ENCODE data around the gene PPP2CA.
"Not testable (repeated sequence)": the region's sequence is repeated elsewhere in the genome, so short reads cannot be mapped to it uniquely, and the experiment has no call there.

The PPP2CA gene

DNA sequence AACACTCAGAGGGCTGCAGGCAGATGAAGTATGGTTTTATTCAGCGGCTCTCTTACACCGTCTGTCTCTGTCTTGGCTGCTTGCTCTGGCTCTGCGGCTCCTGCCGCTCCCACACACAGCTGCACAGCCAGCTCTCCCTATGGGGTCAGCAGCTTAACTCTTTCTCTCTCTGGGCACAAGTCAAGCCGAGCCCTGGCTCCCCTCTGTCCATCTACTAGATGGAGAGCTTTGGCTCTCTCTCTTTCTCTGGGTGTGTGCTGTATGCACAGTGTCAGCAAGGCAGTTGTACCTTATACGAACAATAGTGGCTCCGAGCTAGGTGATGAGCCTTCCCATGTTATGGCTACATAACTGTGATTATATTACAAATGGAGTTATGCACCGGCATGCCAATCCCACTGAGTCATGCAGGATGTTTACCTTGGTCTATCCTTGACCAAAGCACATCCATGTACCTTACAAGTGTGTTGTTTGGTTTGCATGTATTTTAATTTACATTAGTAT is 19.3 kb upstream of the PPP2CA start:
- no peak for DNase-seq (ENCODE audit: low read depth)

DNA sequence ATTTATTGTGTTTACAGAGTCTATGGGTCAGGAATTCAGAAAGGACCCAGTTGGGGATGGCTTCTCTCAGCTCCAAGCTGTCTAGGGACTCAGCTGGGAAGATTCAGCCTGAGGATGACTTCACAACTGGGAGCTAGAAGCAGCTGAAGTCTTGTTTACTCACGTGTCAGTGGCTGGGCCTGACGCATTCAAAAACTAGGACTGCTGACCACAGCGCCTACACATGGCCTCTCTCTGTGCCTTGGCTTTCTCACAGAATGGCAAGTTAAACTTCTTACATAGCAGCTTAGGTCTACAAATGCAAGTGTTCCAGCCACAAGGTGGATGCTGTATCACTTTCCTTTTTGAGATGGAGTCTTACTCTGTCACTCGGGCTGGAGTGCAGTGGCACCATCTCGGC is 16.3 kb upstream of the PPP2CA start:
- DNase-seq (ENCODE audit: low read depth): no peak

DNA sequence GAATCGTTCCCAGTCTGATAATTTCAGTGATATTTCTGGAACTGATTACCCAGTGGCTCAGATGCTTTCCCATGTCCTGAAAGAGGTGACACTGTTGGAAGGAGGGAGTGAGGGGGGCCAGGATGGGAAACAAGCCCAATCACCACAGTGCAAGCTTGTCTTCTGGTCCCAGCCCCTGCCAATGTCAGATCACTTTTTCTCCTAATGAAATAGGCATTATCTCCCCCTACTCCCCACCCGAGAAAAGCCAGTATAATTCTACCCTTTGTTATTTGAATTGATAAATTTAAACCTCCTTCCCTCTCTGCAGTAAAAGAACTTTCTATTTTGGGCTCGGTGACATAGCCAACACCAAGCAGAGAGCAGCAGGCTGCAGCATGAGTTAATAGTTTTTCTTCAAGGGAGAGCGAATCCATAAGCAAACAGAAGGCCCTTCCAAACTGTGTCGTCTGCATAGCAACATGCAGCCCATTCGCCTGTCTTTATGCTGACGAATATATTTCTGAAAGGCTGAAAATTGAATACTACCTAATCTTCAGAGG is 14.6 kb upstream of the PPP2CA start:
- DNase-seq (ENCODE audit: low read depth): no peak

DNA sequence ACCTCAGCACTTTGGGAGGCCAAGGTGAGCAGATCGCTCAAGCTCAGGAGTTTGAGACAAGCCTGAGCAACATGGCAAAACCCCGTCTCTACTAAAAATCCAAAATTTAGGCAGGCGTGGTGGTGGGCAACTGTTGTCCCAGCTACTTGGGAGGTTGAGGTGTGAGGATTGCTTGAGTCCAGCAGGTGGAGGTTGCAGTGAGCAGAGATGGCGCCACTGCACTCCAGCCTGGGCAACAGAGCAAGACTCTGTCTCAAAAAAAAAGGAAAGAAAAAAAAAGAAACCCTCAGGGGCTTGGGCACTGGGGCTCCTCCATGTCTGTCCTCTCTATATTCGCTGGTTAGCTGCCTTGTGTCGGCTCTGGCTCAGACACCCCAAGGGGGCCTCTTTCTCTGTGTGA is 10.9 kb upstream of the PPP2CA start:
- DNase-seq (ENCODE audit: low read depth): no peak

DNA sequence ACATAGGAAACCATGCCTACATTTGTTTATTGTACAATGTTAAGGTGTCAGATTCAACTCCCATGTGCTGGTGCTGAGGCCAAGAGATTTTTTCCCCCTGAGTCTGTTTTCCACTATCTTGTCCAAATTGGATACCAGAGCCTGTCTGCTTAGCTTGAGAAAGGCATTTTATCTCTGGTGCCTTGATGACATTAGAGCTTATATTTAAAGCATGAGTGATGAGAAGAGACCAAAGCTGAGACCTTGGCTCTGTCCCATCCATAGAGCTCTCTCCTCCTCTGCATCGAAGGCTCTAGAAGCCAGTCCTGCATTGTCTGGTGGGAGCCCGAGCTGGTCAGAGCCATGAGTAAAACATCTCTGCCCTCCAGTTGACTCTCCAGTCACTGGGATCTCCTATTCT is 10.4 kb upstream of the PPP2CA start:
- DNase-seq (ENCODE audit: low read depth): no peak

DNA sequence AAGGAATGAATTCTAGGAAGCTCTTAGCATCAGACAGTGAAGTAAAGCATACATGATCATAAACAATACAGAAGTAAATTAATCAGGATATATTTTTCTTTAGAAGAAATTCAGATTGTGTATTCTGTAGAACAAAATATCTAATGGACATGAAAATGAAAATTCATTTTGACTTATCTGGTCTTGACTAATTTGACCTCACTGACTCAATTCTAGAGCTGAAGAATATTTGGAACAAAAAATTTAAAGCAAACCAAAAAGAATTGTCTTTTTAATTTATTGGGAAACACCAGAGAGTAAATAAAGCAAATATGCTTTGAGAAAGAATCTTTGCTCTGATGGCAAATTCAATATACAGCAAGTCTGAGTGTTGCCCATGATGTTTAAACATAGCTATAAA is 2.8 kb upstream of the PPP2CA start:
- DNase-seq (ENCODE audit: low read depth): no peak

DNA sequence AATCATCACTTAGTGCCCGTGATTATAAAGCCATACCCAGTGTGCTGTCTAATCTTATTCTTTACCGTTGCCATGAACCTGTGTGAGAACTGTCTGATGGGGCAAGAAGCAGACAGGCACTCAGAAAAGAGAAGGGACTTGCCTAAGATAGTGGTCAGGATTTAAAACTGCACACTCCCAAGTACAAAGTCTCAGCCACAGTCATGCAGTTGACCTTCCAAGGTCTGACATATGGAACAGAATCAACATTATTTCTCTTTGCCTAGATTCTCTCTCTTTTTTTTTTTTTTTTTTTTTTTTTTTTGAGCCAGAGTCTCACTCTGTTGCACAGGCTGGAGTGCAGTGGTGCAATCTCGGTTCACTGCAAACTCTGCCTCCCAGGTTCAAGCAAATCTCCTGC is 1.9 kb upstream of the PPP2CA start:
- DNase-seq (ENCODE audit: low read depth): no peak

DNA sequence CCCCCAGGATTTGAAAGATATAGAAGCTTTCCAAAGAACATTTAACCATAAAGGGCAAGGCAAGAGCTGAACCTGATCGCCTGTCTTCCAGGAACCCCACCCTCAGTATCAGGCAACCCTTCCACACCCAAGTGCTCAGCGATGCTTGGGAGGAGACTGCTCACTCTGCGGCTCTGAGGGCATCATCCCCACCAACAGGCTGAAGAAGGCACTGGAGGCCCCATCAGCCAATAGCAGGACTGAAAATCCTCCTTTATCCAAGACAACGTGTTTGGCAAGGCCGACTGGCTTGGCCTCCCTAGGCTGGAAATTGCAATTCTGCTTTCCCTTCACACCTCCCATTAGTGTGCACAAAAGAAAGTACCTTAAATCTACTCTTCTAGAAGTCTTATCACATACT is 1.4 kb upstream of the PPP2CA start:
- DNase-seq (ENCODE audit: low read depth): no peak

DNA sequence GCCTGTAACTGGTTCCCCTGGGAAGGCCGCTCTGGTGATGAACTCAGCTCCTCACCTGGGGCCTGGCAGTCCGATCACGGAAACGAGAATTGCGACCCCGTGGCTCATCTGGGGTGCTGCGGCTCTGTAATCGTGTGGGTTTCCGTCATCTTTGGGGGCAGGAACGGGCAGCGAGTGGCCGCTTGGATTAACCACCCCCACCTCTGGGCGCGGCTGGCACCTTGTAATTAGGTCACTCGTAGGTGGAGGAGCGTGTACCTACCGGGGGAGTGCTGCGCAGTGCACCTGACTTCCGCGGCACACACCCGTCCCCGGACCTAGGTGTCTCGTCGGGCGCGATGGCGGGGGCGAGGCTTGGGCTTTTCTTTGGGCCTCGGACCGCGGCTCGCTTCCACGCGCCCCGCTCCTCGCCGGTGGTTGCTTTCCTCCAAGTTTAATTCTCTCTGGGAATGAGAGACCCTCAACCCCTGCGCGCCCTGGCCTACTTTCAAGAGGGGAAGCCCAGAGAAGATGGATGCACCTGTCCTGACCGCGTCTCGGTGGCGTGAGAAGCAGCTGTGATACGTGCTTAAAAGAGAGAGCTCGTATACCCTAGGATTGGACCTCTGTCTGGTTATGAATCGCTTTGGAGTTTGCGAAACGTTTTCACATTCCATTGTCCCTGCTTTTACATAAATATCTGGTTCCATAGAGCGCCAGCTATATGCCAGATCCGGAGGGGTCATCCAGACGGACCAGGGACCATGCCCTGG is 744 bp upstream of the PPP2CA start:
- DNase-seq (ENCODE audit: low read depth): peak; percentile 68

DNA sequence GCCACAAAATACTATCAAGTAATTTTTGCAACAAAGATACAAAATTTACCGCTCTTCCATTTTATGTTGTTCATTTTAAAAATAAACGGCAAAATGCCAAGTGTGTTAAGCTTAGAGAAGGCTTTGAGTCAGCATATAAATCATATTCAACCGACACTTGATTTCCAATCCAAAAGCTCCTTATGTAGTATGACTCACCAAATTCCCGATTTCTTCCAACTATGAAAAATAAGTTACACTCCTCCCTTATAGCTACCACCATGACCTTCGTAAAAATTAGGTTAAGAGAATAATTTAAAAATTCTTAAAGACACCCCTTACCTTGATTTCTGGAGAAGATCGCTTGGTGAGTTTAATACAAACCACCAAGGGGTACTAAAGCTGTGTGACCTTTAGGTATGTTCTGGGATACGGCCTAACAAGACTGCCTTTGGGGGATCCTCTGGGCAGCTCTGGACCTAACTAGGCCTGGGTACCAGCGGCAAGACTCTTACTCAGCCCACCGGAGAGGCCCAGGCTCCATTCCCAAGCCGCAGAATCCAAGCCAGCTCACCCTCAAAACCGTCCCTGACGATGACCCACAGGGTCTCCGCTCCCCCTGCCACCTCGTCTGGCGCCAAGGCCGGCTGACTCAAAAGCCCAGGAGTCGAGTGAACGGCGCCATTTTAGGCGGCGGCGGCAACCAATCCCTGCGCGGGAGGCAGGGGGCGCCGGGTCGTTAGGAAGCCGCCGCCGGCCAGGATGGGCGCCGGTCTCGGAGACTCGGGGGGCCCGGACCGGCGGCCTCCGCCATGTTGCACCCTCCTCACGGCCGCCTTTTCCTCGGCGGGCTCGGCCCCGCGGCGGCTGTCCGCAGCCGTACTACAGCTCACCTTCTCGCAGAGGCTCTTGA is 739 bp downstream of the PPP2CA start:
- DNase-seq (ENCODE audit: low read depth): peak; percentile 45

DNA sequence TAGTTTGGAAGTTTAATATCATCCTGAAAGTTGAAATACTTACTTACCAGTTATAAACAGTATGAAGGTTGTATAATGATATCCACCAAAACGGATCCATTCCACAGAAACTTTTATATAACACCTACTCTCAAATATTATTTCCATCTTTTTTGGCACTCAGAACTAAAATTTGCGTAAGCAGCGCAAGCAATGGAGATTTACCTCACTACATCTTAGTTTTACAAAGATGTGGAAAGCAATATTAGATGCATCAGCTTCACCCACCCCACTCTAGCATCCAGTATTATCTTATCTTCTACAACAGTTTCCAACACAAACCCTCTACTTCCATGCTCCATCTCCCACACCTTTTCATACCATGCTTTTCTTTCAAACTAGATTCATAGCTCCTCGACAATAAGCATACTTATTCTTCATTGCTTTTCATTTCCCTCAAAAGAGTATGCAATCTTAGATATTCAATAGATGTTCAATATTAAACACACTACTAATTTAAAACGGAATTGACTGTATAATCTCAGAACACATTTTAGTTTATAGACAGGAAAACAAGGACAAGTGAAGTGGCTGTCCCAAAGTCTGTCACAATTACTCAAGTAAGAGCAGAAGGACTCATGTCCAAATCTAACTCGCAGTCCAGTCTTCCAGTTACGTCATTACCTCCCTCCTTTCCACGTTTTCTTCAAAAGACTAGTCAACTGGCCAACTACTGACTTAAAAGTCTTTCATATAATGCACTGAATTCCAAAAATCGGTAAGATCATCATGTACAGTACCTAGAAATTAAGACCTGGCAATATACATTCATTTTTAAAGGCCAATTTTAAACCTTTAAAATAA is 2.2 kb downstream of the PPP2CA start:
- DNase-seq (ENCODE audit: low read depth): no peak

DNA sequence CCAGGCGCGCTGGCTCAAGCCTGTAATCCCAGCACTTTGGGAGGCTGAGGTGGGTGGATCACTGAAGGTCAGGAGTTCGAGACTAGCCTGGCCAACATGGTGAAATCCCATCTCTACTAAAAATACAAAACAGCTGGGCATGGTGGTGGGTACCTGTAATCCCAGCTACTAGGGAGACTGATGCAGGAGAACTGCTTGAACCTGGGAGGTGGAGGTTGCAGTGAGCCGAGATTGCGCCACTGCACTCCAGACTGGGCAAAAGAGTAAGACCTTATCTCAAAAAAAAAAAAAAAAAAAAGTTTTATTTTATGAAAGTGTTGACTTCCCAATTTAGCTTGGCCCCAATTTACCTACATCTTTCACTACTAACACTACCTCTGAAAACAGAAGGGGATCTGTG is 4.2 kb downstream of the PPP2CA start:
- DNase-seq (ENCODE audit: low read depth): not testable (repeated sequence)

DNA sequence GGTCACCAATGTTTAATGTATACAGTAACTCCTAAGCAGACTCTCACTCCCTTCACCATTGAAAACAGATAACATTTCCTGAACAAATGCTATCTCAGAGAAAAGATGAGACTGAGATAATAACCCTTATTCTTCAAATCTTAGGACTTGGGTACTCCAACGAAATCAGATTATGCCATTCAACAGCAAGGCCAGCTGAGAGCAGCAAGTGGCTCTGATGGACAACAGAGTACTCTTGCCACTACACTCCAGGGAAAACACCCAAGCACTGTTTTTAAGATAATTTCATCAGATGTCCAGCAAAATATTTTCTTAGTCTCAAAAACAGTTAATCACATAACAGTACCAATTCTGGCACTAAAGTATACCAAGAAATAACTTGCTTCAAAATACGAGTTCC is 10.1 kb downstream of the PPP2CA start:
- DNase-seq (ENCODE audit: low read depth): no peak

DNA sequence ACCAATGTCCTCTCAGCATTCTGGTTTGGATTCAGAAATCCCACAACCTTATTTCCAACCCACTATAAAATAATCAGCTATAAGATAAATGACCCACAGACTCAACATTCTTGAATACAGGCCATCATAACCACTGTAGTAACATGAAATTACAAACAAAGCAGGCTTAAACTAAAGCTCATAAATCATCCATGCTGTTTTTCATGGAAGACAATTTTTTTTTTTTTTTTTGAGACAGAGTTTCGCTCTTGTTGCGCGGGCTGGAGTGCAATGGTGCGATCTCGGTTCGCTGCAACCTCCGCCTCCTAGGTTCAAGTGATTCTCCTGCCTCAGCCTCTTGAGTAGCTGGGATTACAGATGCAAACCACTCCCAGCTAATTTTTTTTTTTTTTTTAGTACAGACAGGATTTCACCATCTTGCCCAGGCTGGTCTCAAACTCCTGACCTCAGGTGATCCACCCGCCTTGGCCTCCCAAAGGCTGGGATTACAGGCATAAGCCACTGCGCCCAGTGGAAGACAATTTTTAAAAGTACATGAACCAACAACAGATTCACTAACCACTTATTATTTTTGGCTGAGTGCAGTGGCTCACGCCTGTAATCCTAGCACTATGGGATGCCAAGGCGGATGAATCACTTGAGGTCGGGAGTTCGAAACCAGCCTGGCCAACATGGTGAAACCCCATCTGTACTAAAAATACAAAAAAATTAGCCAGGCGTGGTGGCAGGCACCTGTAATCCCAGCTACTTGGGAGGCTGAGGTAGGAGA is 14.4 kb downstream of the PPP2CA start:
- not testable (repeated sequence) for DNase-seq (ENCODE audit: low read depth)

DNA sequence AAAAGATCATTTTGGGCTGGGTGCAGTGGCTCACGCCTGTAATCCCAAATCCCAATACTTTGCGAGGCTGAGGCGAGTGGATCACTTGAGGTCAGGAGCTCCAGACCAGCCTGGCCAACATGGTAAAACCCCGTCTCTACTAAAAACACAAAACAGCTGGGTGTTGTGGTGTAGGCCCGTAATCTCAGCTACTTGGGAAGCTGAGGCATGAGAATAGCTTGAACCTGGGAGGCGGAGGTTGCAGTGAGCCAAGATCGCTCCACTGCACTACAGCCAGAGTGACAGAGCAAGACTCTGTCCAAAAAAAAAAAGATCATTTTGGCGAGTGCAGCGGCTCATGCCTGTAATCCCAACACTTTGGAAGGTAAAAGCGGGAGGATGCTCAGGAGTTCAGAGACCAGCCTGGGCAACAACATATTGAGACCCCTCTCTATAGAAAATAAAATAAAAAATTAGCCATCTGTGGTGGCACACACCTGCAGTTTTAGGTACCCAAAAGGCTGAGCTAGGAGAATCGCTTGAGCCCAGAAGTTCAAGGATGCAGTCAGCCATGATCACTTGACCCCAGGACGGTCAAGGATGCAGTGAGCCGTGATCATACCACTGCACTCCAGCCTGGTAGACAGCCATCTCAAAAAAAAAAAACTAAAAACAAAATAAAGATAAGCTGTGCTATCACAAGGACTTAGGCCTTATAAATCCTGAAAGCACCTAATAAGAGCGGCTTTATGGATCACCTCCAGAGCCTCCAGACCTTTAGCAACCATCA is 16.2 kb downstream of the PPP2CA start:
- no peak for DNase-seq (ENCODE audit: low read depth)

DNA sequence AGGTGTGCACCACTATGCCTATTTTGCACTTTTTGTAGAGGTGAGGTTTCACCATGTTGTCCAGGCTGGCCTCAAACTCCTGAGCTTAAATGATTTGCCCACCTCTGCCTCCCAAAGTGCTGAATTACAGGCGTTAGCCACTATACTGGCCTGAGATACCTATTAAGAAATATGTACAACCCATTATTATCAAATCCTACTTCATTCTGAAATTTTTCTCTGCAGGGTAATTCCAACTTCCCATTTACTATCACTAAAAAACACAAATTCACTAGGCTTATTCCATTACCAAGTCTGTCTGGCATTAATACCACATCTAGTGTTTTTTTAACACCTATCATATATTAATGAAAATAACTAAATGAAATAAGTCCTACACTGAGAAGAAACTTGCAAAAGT is 18.2 kb downstream of the PPP2CA start:
- no peak for DNase-seq (ENCODE audit: low read depth)

DNA sequence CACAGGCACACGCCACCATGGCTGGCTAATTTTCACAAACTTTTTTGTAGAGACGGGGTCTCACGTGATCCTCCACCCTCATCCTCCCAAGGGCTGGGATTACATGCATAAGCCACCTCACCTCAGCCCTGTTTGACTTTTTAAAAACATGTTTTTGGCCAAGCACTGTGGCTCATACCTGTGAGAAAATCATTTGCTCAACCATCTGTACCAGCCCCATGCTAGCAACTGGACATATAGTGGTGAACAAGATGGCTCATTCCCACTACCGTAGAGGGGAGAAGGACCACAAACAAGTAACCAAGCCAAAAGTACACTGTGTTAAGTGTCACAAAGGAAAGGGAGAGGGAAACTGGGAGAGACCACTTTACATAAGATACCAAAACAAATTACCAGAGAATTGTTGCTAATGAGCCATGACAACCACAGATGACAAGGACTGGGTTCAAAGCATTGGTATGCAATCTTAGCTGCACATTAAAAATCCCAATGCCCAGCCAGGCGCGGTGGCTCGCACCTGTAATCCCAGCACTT is 19.2 kb downstream of the PPP2CA start:
- DNase-seq (ENCODE audit: low read depth): no peak

DNA sequence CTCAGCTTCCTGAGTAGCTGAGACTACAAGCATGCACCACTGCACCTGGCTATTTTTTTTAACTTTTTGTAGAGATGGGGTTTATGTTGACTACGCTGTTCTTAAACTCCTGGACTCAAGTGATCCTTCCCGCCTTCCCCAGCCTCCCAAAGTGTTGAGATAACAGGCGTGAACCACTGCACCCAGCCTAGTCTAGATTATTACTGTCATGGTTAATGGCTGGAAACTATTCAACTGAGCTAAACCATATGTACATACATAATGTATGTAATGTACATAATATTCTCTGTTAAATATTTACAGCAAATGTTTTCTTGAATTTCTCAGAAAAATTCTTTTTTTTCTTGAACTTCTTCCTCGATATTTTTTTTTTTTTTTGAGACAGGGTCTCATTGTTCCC is 21.3 kb downstream of the PPP2CA start:
- no peak for DNase-seq (ENCODE audit: low read depth)

DNA sequence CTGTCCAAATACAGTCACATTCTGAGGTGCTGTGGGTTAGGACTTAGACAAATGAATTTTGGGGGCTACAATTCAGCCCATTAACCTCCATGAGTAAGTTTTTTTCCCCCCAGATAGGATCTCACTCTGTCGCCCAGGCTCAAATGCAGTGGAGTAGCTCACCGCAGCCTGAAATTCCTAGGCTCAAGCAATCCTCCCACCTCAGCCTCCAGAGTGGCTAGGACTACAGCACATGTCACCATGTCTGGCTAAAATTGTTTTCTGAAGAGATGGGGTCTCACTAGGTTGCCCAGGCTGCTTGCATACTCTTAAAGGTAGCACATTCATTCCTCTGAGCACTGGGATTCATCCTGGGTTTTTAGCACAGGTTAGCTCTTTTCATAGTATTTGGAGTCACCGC is 22.2 kb downstream of the PPP2CA start:
- DNase-seq (ENCODE audit: low read depth): no peak

DNA sequence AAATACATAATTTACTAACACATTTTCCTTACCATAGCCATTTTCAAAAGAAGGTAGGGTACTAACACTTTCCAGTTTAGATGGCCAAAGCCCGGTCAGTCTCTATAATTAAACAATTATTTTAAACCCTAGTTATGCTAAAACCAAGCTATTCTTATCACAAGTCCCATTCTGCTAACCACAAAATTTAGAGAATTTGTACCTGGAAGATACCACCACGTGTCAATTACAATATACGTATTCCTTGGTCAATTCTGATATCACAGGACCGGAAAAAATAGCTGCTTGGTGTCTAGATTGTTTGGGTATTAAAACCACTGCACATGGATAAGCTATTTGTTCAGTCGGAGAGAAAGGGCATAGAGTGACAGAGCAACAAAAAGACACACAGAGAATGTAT is 30.2 kb downstream of the PPP2CA start:
- no peak for DNase-seq (ENCODE audit: low read depth)

Data from activated gamma-delta T cell treated with anti-CD3 and anti-CD28 coated beads, Interleukin-2, amount 50 U/mL, for 16 hours (primary cell).